H4 (cell line): Measurements from ENCODE around the gene FRMD3. TPM values are rescaled to one million over a fixed set of nuclear protein-coding genes. Genes with fewer than 3 reads are reported as not detected.

Source experiments
- total RNA-seq: library from RNA; depleted of rRNA; stranded (reverse); fragments of >200 nt; shearing (Covaris generic); gene quantifications from 2 replicates; pipeline ENCODE4 v1.2.3, GENCODE V29; 2014; rRNA removed

FRMD3 gene
- total RNA-seq, 1 experiment from 2014 or later, result 0.29 TPM

Other genes with a start within 250 kb of the FRMD3 start
- gene IDNK, start 84.7 kb upstream of the FRMD3 start, total RNA-seq, result 1.9 and 3.8 TPM in 2 replicates
- 89.6 and 94.6 TPM in 2 replicates for gene UBQLN1, start 169.6 kb upstream of the FRMD3 start, total RNA-seq